Neural progenitor cell (in vitro differentiated cells): Measurements from ENCODE around the gene NINL. TPM values are rescaled to one million over a fixed set of nuclear protein-coding genes. Genes with fewer than 3 reads are reported as not detected.

Experiments
- DNase-seq: peaks from one replicate; pipeline ENCODE4 v3.0.0-alpha.2; 2016; ENCODE audit warnings: low spot score
- H2AFZ ChIP-seq: fragments of 200-600 bp; sonication (generic); replicated peaks from 2 replicates; pipeline ENCODE4 v1.6.1; 2016; ENCODE audit warnings: antibody characterized with exemption
- H3F3A ChIP-seq: fragments of 200-600 bp; sonication (generic); 2 replicates; pipeline ENCODE4 v1.6.1; 2016; ENCODE audit warnings: antibody characterized with exemption, low read depth
- H3K27ac ChIP-seq: fragments of 200-600 bp; sonication (generic); 2 replicates; pipeline ENCODE4 v1.5.1; 2016; ENCODE audit warnings: mild to moderate bottlenecking
- H3K27me3 ChIP-seq: fragments of 200-600 bp; sonication (generic); 2 replicates; pipeline ENCODE4 v1.6.1; 2016; ENCODE audit warnings: mild to moderate bottlenecking, moderate library complexity
- H3K36me3 ChIP-seq: fragments of 200-600 bp; sonication (generic); 2 replicates; pipeline ENCODE4 v1.5.1; 2016
- H3K4me1 ChIP-seq: fragments of 200-600 bp; sonication (generic); 2 replicates; pipeline ENCODE4 v1.6.1; 2016; ENCODE audit warnings: mixed run types
- H3K4me2 ChIP-seq: fragments of 200-600 bp; sonication (generic); 2 replicates; pipeline ENCODE4 v1.6.1; 2016
- H3K4me3 ChIP-seq: fragments of 200-600 bp; sonication (generic); 2 replicates; pipeline ENCODE4 v1.5.1; 2016
- H3K79me2 ChIP-seq: fragments of 200-600 bp; sonication (generic); 2 replicates; pipeline ENCODE4 v1.6.1; 2016; ENCODE audit warnings: low read depth
- H3K9ac ChIP-seq: fragments of 200-600 bp; sonication (generic); 2 replicates; pipeline ENCODE4 v1.6.1; 2016
- H3K9me3 ChIP-seq: fragments of 200-600 bp; sonication (generic); 2 replicates; pipeline ENCODE4 v1.5.1; 2016; ENCODE audit warnings: low read depth
- H4K20me1 ChIP-seq: fragments of 200-600 bp; sonication (generic); 2 replicates; pipeline ENCODE4 v1.6.1; 2016; ENCODE audit warnings: low read depth
- H3K27ac Mint-ChIP-seq: 3 replicates; pipeline ENCODE4 v1.8.0; 2021; ENCODE audit warnings: mixed read lengths
- H3K27me3 Mint-ChIP-seq: 2 replicates; pipeline ENCODE4 v1.8.0; 2022; ENCODE audit warnings: low read depth, mild to moderate bottlenecking, inconsistent platforms, moderate library complexity, mixed read lengths; ENCODE audit not compliant: insufficient read depth
- H3K36me3 Mint-ChIP-seq: 3 replicates; pipeline ENCODE4 v1.8.0; 2021; ENCODE audit warnings: mixed read lengths
- H3K4me1 Mint-ChIP-seq: 3 replicates; pipeline ENCODE4 v1.8.0; 2021; ENCODE audit warnings: mixed read lengths
- H3K4me3 Mint-ChIP-seq: 3 replicates; pipeline ENCODE4 v1.8.0; 2021; ENCODE audit warnings: mild to moderate bottlenecking, moderate library complexity, mixed read lengths
- H3K9me3 Mint-ChIP-seq: 3 replicates; pipeline ENCODE4 v1.8.0; 2020; ENCODE audit warnings: mixed read lengths
- EZH2 ChIP-seq: fragments of 200-600 bp; sonication (generic); IDR thresholded peaks from 2 replicates; pipeline ENCODE4 v1.6.1; 2017; ENCODE audit warnings: antibody characterized with exemption, mild to moderate bottlenecking, moderate library complexity
- EZH2phosphoT487 ChIP-seq: fragments of 200-600 bp; sonication (generic); IDR thresholded peaks from 2 replicates; pipeline ENCODE4 v1.6.1; 2017; ENCODE audit warnings: antibody characterized with exemption
- total RNA-seq: library from RNA; depleted of rRNA; stranded (reverse); fragments of >200 nt; gene quantifications from 2 replicates; pipeline ENCODE4 v1.2.3, GENCODE V29; 2015; ENCODE audit warnings: low replicate concordance
- TF ChIP-seq, protein P1 (sequence below): fragments of 200-600 bp; sonication (generic); IDR thresholded peaks from 2 replicates; pipeline ENCODE4 v1.5.1; 2017; ENCODE audit warnings: antibody characterized with exemption, mild to moderate bottlenecking

NINL gene
- total RNA-seq, 1 donor from 2014 or later, result 21.5 TPM

DNA sequence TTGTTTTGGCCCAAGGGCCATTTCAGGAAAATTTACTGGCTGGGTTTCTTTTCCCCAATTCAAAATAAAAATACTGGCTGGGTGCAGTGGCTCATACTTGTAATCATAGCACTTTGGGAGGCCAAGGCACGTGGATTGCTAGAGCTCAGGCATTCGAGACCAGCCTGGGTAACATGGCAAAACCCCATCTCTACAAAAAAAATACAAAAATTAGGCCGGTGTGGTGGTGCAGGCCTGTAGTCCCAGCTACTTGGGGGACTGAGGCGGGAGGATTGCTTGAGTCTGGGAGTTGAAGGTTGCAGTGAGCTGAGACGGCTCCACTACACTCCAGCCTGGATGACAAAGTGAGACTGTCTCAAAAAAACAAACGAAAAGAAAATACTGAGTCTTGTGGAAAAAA, 60.0 kb downstream of the NINL start:
- Histone ChIP-seq H3K36me3 (no peaks in the 10 kb centered on the region), H3K79me2 (peaks cover 32% of the 10 kb centered on the region), H3K4me3 (no peak overlapping the region), H3K4me2 (no peak overlapping the region), H3K9me3 (no peaks in the 10 kb centered on the region), H3K9ac (no peak overlapping the region), H4K20me1 (no peaks in the 10 kb centered on the region), H3K27me3 (no peaks in the 10 kb centered on the region), H3F3A (no peaks in the 10 kb centered on the region), H3K4me1 (no peaks in the 10 kb centered on the region), H3K27ac (no peak overlapping the region), H2AFZ (no peak overlapping the region)
- H3K4me3 Mint-ChIP-seq, result no peak overlapping the region
- no peak for DNase-seq
- no peaks in the 10 kb centered on the region for H3K27me3 Mint-ChIP-seq
- H3K4me1 Mint-ChIP-seq, result peaks cover 6% of the 10 kb centered on the region
- peaks cover 14% of the 10 kb centered on the region for H3K9me3 Mint-ChIP-seq
- H3K36me3 Mint-ChIP-seq, result peaks cover 56% of the 10 kb centered on the region
- no peak overlapping the region for H3K27ac Mint-ChIP-seq
- TF ChIP-seq, protein P1, sequence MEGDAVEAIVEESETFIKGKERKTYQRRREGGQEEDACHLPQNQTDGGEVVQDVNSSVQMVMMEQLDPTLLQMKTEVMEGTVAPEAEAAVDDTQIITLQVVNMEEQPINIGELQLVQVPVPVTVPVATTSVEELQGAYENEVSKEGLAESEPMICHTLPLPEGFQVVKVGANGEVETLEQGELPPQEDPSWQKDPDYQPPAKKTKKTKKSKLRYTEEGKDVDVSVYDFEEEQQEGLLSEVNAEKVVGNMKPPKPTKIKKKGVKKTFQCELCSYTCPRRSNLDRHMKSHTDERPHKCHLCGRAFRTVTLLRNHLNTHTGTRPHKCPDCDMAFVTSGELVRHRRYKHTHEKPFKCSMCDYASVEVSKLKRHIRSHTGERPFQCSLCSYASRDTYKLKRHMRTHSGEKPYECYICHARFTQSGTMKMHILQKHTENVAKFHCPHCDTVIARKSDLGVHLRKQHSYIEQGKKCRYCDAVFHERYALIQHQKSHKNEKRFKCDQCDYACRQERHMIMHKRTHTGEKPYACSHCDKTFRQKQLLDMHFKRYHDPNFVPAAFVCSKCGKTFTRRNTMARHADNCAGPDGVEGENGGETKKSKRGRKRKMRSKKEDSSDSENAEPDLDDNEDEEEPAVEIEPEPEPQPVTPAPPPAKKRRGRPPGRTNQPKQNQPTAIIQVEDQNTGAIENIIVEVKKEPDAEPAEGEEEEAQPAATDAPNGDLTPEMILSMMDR, result no peak
- TF ChIP-seq EZH2phosphoT487 (no peak), EZH2 (no peak)

DNA sequence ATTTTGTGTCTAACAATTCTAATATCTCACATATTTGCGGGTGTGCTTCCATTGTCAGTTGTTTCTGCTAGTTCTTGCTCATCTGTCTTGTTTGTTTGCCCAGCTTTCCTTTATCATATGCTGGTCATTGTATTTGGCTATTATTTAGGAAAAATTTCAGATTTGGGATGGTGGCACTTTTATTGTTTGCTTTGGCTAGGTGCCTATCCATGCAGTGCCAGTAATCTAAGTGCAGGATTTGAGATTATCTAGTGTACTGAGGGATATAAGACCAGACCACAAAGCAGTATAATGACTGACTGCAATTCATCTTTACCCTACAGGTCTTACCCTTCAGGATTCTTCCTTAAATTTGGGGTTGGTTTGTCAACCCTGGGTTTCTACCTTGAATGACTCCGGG, 63.9 kb downstream of the NINL start:
- Histone ChIP-seq H3K27ac (no peak overlapping the region), H3K4me2 (no peak overlapping the region), H3K79me2 (no peaks in the 10 kb centered on the region), H3K27me3 (no peaks in the 10 kb centered on the region), H3K36me3 (no peaks in the 10 kb centered on the region), H3K9ac (no peak overlapping the region), H3F3A (no peaks in the 10 kb centered on the region), H4K20me1 (no peaks in the 10 kb centered on the region), H3K4me3 (no peak overlapping the region), H2AFZ (no peak overlapping the region), H3K4me1 (no peaks in the 10 kb centered on the region), H3K9me3 (no peaks in the 10 kb centered on the region)
- TF ChIP-seq EZH2phosphoT487 (no peak), EZH2 (no peak)
- TF ChIP-seq, protein P1, result no peak
- Mint-ChIP-seq H3K27me3 (no peaks in the 10 kb centered on the region), H3K36me3 (peaks cover 77% of the 10 kb centered on the region), H3K27ac (no peak overlapping the region), H3K4me3 (no peak overlapping the region), H3K4me1 (no peaks in the 10 kb centered on the region), H3K9me3 (peaks cover 37% of the 10 kb centered on the region)
- DNase-seq, result no peak

DNA sequence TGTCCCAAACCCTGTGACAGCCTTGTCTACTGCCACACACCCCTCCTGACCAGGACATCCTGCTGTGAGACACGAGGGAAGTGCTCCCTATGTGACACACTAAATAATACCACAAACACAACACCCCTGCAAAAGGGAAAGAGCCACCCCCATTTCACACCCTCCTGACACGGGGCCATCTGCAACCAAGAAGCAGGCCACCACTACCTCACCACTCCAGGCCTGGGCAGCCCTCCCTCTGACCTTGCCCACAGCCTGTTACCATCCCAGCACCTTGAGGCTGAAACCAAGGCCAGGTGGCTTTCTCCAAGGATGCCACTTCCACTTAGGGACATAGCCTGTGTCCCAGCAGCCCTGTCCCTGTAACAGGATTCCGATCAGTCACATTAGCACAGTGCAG, 68.2 kb downstream of the NINL start:
- H3K36me3 ChIP-seq, result peaks cover 3% of the 10 kb centered on the region
- H3F3A ChIP-seq, result no peaks in the 10 kb centered on the region
- no peak overlapping the region for H3K27ac ChIP-seq
- Mint-ChIP-seq H3K36me3 (peaks cover 88% of the 10 kb centered on the region), H3K27ac (no peak overlapping the region), H3K4me3 (no peak overlapping the region), H3K27me3 (peaks cover 4% of the 10 kb centered on the region), H3K4me1 (no peaks in the 10 kb centered on the region), H3K9me3 (peaks cover 61% of the 10 kb centered on the region)
- H3K4me1 ChIP-seq, result no peaks in the 10 kb centered on the region
- no peaks in the 10 kb centered on the region for H4K20me1 ChIP-seq
- no peaks in the 10 kb centered on the region for H3K79me2 ChIP-seq
- no peaks in the 10 kb centered on the region for H3K27me3 ChIP-seq
- no peak overlapping the region for H3K9ac ChIP-seq
- no peak overlapping the region for H3K4me2 ChIP-seq
- no peak for TF ChIP-seq EZH2
- TF ChIP-seq EZH2phosphoT487, result no peak
- TF ChIP-seq, protein P1, result no peak
- no peak for DNase-seq
- peaks cover 3% of the 10 kb centered on the region for H3K9me3 ChIP-seq
- no peak overlapping the region for H2AFZ ChIP-seq
- no peak overlapping the region for H3K4me3 ChIP-seq
